Caco-2 (cell line): ENCODE results near the gene PROSER3. TPM values are rescaled to one million over a fixed set of nuclear protein-coding genes. Genes with fewer than 3 reads are reported as not detected.

Experiments
- BruUV-seq: library from RNA; stranded (reverse); fragments of 400-500 nt; replicated peaks from 2 replicates; lab custom pipeline; 2021; lab: Mats Ljungman, UMichigan
- CTCF ChIA-PET: fragments of 300-600 bp; sonication (Branson Sonifier 250); formaldehyde crosslinking; loops from one replicate; lab custom pipeline; 2022; ENCODE audit warnings: antibody characterized with exemption; lab: Charles Lee
- POLR2A ChIA-PET: fragments of 300-600 bp; sonication (Branson Sonifier 250); formaldehyde crosslinking; loops from one replicate; lab custom pipeline; 2022; ENCODE audit warnings: antibody characterized with exemption; lab: Charles Lee
- DNase-seq, 2 experiments: peaks; one replicate each; pipeline versions ENCODE4 v3.0.0 to v3.0.0-alpha.2; 2020 to 2022
- H3K27me3 ChIP-seq: replicated peaks from 2 replicates; pipeline ENCODE4 v1.6.0; 2011; ENCODE audit warnings: low read length; ENCODE audit not compliant: control insufficient read depth, insufficient read depth
- H3K36me3 ChIP-seq: 2 replicates; pipeline ENCODE4 v1.5.1; 2011; ENCODE audit warnings: low read length; ENCODE audit not compliant: control insufficient read depth, insufficient read depth
- H3K4me1 ChIP-seq: fragments of 250-450 bp; sonication (Bioruptor Pico); 2 replicates; pipeline ENCODE4 v1.5.1; 2020; ENCODE audit warnings: mild to moderate bottlenecking
- H3K4me3 ChIP-seq: 2 replicates; pipeline ENCODE4 v1.5.1; 2011; ENCODE audit warnings: low read depth, mild to moderate bottlenecking, control low read depth, low read length
- H3K9me3 ChIP-seq: fragments of 250-450 bp; sonication (Bioruptor Pico); 2 replicates; pipeline ENCODE4 v1.5.1; 2020; ENCODE audit warnings: mild to moderate bottlenecking, moderate library complexity
- H3K27ac Mint-ChIP-seq: one replicate; pipeline ENCODE4 v1.8.0; 2022; ENCODE audit warnings: mixed read lengths; ENCODE audit not compliant: unreplicated experiment
- H3K27me3 Mint-ChIP-seq: one replicate; pipeline ENCODE4 v1.8.0; 2022; ENCODE audit warnings: mixed read lengths; ENCODE audit not compliant: insufficient read depth, unreplicated experiment
- H3K36me3 Mint-ChIP-seq: one replicate; pipeline ENCODE4 v1.8.0; 2022; ENCODE audit warnings: mild to moderate bottlenecking, mixed read lengths; ENCODE audit not compliant: insufficient read depth, unreplicated experiment
- H3K4me1 Mint-ChIP-seq: one replicate; pipeline ENCODE4 v1.8.0; 2022; ENCODE audit warnings: low read depth, mixed read lengths; ENCODE audit not compliant: unreplicated experiment
- H3K4me3 Mint-ChIP-seq: one replicate; pipeline ENCODE4 v1.8.0; 2022; ENCODE audit warnings: mild to moderate bottlenecking, moderate library complexity, mixed read lengths; ENCODE audit not compliant: unreplicated experiment
- H3K9me3 Mint-ChIP-seq: one replicate; pipeline ENCODE4 v1.8.0; 2022; ENCODE audit warnings: mixed read lengths; ENCODE audit not compliant: unreplicated experiment
- intact Hi-C: fragments of 100-400 bp; cut with micrococcal nuclease; formaldehyde crosslinking; loops from one replicate; pipeline ENCODE4 v1.10.0; 2022; ENCODE audit not compliant: unreplicated experiment
- total RNA-seq: library from RNA; stranded (reverse); gene quantifications from 2 replicates; pipeline ENCODE4 v1.2.3, GENCODE V29; 2022
- TF ChIP-seq, protein P1 (sequence below), 2 experiments: fragments of 200-600 bp in 1 of 2; IDR thresholded peaks; 1 replicate in 1 of 2; 2 replicates in 1 of 2; pipeline versions ENCODE4 v1.5.1 to v1.8.0; 2011 to 2022; ENCODE audit warnings: antibody characterized with exemption in 1 of 2, control low read depth in 1 of 2, inconsistent platforms in 1 of 2, low read depth in 1 of 2, low read length in 1 of 2, mild to moderate bottlenecking in 1 of 2, moderate library complexity in 1 of 2; ENCODE audit not compliant: insufficient read depth in 1 of 2, severe bottlenecking in 1 of 2, unreplicated experiment in 1 of 2

PROSER3 gene
- total RNA-seq, 1 experiment from 2014 or later: 34.6 TPM

- BruUV-seq: no TSS peak
- no peaks in the 10 kb centered on the region for H3K9me3 ChIP-seq
- H3K27me3 ChIP-seq: no peaks in the 10 kb centered on the region
- no peaks in the 10 kb centered on the region for H3K36me3 ChIP-seq
- H3K36me3 Mint-ChIP-seq: peaks cover 4% of the 10 kb centered on the region
- H3K27ac Mint-ChIP-seq: no peak overlapping the region
- peaks cover 6% of the 10 kb centered on the region for H3K27me3 Mint-ChIP-seq
- ChIA-PET POLR2A (no interaction called here), CTCF (no interaction called here)
- H3K4me1 Mint-ChIP-seq: peaks cover 9% of the 10 kb centered on the region
- intact Hi-C loops: no loop called here
- peaks cover 8% of the 10 kb centered on the region for H3K4me1 ChIP-seq
- H3K4me3 Mint-ChIP-seq: no peak overlapping the region
- no peak for DNase-seq
- H3K4me3 ChIP-seq: no peak overlapping the region
- TF ChIP-seq, protein P1, sequence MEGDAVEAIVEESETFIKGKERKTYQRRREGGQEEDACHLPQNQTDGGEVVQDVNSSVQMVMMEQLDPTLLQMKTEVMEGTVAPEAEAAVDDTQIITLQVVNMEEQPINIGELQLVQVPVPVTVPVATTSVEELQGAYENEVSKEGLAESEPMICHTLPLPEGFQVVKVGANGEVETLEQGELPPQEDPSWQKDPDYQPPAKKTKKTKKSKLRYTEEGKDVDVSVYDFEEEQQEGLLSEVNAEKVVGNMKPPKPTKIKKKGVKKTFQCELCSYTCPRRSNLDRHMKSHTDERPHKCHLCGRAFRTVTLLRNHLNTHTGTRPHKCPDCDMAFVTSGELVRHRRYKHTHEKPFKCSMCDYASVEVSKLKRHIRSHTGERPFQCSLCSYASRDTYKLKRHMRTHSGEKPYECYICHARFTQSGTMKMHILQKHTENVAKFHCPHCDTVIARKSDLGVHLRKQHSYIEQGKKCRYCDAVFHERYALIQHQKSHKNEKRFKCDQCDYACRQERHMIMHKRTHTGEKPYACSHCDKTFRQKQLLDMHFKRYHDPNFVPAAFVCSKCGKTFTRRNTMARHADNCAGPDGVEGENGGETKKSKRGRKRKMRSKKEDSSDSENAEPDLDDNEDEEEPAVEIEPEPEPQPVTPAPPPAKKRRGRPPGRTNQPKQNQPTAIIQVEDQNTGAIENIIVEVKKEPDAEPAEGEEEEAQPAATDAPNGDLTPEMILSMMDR (IDR thresholded peaks at IDR 0.05; ENCODE audit: insufficient read depth in 1 of 2, low read depth in 1 of 2, low read length in 1 of 2, severe bottlenecking in 1 of 2, unreplicated experiment in 1 of 2): no peak
- no peaks in the 10 kb centered on the region for H3K9me3 Mint-ChIP-seq
Measured at GRCh38 chr19:35710784-35711723, 46.9 kb upstream of the PROSER3 start.

GRCh38 chr19:35712567-35713505, 45.1 kb upstream of the PROSER3 start:
- no peak for DNase-seq
- H3K9me3 ChIP-seq: no peaks in the 10 kb centered on the region
- Mint-ChIP-seq H3K9me3 (no peaks in the 10 kb centered on the region), H3K36me3 (peaks cover 8% of the 10 kb centered on the region), H3K4me1 (peaks cover 9% of the 10 kb centered on the region), H3K27me3 (peaks cover 3% of the 10 kb centered on the region), H3K4me3 (no peak overlapping the region), H3K27ac (no peak overlapping the region)
- CTCF ChIA-PET: interaction anchor here (0.6 to 1.9 kb wide), 3 partner anchors 18 to 24 kb away, joined by 3 to 6 read pairs (median 5); no protein-coding TSS in a partner anchor
- POLR2A ChIA-PET: no interaction called here
- no peaks in the 10 kb centered on the region for H3K36me3 ChIP-seq
- no TSS peak for BruUV-seq
- peaks cover 8% of the 10 kb centered on the region for H3K4me1 ChIP-seq
- H3K4me3 ChIP-seq: no peak overlapping the region
- intact Hi-C loops: no loop called here
- TF ChIP-seq, protein P1 (IDR thresholded peaks at IDR 0.05; ENCODE audit: insufficient read depth in 1 of 2, low read depth in 1 of 2, low read length in 1 of 2, severe bottlenecking in 1 of 2, unreplicated experiment in 1 of 2): no peak
- no peaks in the 10 kb centered on the region for H3K27me3 ChIP-seq

DNA sequence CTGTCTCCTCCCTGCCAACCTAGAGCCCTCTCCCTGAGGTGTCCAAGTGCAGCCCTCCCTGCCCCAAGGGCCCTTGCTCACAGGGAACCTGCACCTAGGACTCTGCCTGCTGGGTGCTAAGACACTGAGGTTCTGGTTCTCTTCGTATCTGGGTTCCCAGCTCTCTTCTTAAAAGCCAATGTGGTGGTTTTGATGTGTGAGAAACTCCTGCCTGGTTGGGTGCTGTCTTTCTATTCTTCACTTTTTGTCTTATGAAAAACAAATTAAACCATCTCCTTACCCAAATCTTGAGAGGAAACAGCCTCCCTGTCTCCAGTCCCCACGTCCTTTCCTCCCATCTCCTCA, 44.5 kb upstream of the PROSER3 start:
- no peak overlapping the region for H3K27ac Mint-ChIP-seq

More for the DNA sequence above, 44.5 kb upstream of the PROSER3 start:
- H3K4me3 Mint-ChIP-seq: no peak overlapping the region
- H3K27me3 Mint-ChIP-seq: peaks cover 3% of the 10 kb centered on the region
- Histone ChIP-seq H3K27me3 (no peaks in the 10 kb centered on the region), H3K36me3 (no peaks in the 10 kb centered on the region), H3K9me3 (no peaks in the 10 kb centered on the region), H3K4me1 (peaks cover 8% of the 10 kb centered on the region), H3K4me3 (no peak overlapping the region)
- ChIA-PET POLR2A (no interaction called here), CTCF (interaction anchor here (0.6 to 1.9 kb wide), 2 partner anchors 19 to 24 kb away, joined by 5 to 6 read pairs; no protein-coding TSS in a partner anchor)
- intact Hi-C loops: no loop called here
- H3K9me3 Mint-ChIP-seq: no peaks in the 10 kb centered on the region
- peaks cover 9% of the 10 kb centered on the region for H3K4me1 Mint-ChIP-seq
- DNase-seq: no peak
- BruUV-seq: no TSS peak
- H3K36me3 Mint-ChIP-seq: peaks cover 8% of the 10 kb centered on the region
- TF ChIP-seq, protein P1 (IDR thresholded peaks at IDR 0.05; ENCODE audit: insufficient read depth in 1 of 2, low read depth in 1 of 2, low read length in 1 of 2, severe bottlenecking in 1 of 2, unreplicated experiment in 1 of 2): no peak
